ENCODE measurements around the gene CAP1. TPM values are rescaled to one million over a fixed set of nuclear protein-coding genes. Genes with fewer than 3 reads are reported as not detected.

CAP1 gene
- total and polyA plus RNA-seq, 2 of the 13 experiments (the other 11 are each of a cell fraction or from before 2014, with no cell fraction given) = 174 to 195 TPM

DNA sequence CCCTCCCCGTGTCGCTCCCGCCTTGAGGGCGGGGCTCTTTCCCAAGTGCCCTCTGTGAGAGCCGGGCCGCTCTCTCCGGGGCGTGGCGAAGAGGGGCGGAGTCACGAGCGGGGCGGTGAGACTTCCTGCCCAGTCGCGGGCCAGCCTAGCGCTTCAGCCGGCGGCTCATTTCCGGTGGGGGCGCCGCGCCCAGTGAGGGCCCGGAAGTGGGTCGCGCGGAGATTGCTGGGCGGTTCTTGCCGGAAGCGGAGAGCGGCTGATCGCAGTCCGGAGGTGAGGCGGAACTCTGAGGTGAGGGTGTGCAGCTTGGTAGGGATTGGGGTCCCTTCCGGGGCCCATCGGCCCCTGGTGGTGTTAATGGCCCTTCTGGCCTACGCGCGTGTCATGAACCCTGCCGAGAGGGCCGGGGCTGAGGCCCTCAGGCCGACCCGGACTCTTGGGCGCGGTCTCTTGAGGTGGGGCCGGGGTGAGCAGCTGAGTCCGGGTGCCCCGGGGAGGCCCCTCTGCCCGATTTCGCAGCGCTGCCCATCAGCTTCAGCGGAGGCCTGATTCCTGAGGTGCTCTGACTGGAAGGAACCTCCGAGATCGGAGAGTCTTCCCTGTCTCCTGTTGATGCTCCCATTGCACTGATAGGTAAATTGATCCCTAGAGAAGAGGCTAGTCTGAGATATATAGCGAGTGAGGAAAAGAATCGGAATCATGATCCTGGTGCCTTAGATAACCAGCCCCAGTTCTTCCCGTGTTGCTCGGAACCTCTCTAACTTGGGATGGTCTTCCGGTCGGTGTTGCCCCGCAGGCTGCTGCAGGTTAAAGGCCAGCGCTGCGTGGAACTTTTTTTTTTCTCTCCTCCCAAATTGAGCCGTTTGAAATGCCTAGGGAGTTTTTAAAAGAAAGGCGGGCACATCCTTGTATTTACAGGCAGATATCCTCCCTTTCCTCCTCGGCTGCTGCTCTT lies at the start of gene CAP1 (continued):
- peak; percentile 65; the same call in 1 of the 2 replicates for TF ChIP-seq MEF2D (CRISPR knock-in tag; IDR thresholded peaks at IDR 0.05)
- TF ChIP-seq, protein P1, sequence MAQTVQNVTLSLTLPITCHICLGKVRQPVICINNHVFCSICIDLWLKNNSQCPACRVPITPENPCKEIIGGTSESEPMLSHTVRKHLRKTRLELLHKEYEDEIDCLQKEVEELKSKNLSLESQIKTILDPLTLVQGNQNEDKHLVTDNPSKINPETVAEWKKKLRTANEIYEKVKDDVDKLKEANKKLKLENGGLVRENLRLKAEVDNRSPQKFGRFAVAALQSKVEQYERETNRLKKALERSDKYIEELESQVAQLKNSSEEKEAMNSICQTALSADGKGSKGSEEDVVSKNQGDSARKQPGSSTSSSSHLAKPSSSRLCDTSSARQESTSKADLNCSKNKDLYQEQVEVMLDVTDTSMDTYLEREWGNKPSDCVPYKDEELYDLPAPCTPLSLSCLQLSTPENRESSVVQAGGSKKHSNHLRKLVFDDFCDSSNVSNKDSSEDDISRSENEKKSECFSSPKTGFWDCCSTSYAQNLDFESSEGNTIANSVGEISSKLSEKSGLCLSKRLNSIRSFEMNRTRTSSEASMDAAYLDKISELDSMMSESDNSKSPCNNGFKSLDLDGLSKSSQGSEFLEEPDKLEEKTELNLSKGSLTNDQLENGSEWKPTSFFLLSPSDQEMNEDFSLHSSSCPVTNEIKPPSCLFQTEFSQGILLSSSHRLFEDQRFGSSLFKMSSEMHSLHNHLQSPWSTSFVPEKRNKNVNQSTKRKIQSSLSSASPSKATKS (CRISPR knock-in tag; IDR thresholded peaks at IDR 0.05) = no peak
- TF ChIP-seq ZNF124 (CRISPR knock-in tag; IDR thresholded peaks at IDR 0.05) = 0 out of 2 replicates have a peak, but pooled peaks have one; percentile 51
- TF ChIP-seq GTF3A (CRISPR knock-in tag; conservative IDR thresholded peaks at IDR 0.05) = no peak
- 0 out of 2 replicates have a peak, but pooled peaks have one; percentile 6 for TF ChIP-seq PPARG (CRISPR knock-in tag; conservative IDR thresholded peaks at IDR 0.05)
- TF ChIP-seq PAF1 (CRISPR knock-in tag; IDR thresholded peaks at IDR 0.05) = no peak
- no peak for TF ChIP-seq FOSL1 (CRISPR knock-in tag; IDR thresholded peaks at IDR 0.05; ENCODE audit: borderline replicate concordance)
- peak; percentile 41; the same call in 1 of the 2 replicates for TF ChIP-seq RBAK (CRISPR knock-in tag; IDR thresholded peaks at IDR 0.05)
- TF ChIP-seq PAX8 (CRISPR knock-in tag; IDR thresholded peaks at IDR 0.05; ENCODE audit: borderline replicate concordance) = no peak
- no peak for TF ChIP-seq ATAD3A (CRISPR knock-in tag; IDR thresholded peaks at IDR 0.05)
- peak; percentile 91 for TF ChIP-seq KAT8 (CRISPR knock-in tag; IDR thresholded peaks at IDR 0.05)
- 0 out of 2 replicates have a peak, but pooled peaks have one; percentile 6 for TF ChIP-seq KDM5B (CRISPR knock-in tag; IDR thresholded peaks at IDR 0.05; ENCODE audit: borderline replicate concordance)
- TF ChIP-seq ZIK1 (CRISPR knock-in tag; IDR thresholded peaks at IDR 0.05; ENCODE audit: borderline replicate concordance, low read depth) = no peak
- no peak for TF ChIP-seq ZFP62 (CRISPR knock-in tag; IDR thresholded peaks at IDR 0.05)
- TF ChIP-seq CENPT (CRISPR knock-in tag; IDR thresholded peaks at IDR 0.05; ENCODE audit: low read depth) = no peak
- TF ChIP-seq ZNF7 (CRISPR knock-in tag; IDR thresholded peaks at IDR 0.05) = no peak
- no peak for TF ChIP-seq ZBTB7B (CRISPR knock-in tag; IDR thresholded peaks at IDR 0.05)
- TF ChIP-seq SNRNP70 (IDR thresholded peaks at IDR 0.05; ENCODE audit: low read depth, low read length) = no peak
- TF ChIP-seq RXRB (CRISPR knock-in tag; IDR thresholded peaks at IDR 0.05; ENCODE audit: borderline replicate concordance) = no peak
- TF ChIP-seq MTF1 (CRISPR knock-in tag; IDR thresholded peaks at IDR 0.05) = no peak
- no peak for TF ChIP-seq ZNF460 (CRISPR knock-in tag; IDR thresholded peaks at IDR 0.05; ENCODE audit: borderline replicate concordance)
- TF ChIP-seq MTA1 (CRISPR knock-in tag; IDR thresholded peaks at IDR 0.05; ENCODE audit: borderline replicate concordance) = no peak; the same call in 1 of the 2 replicates
- no peak for TF ChIP-seq MED8 (CRISPR knock-in tag; IDR thresholded peaks at IDR 0.05; ENCODE audit: insufficient replicate concordance)
- no peak for TF ChIP-seq SRF (IDR thresholded peaks at IDR 0.05; ENCODE audit: low read depth, low read length)
- TF ChIP-seq, protein P2, sequence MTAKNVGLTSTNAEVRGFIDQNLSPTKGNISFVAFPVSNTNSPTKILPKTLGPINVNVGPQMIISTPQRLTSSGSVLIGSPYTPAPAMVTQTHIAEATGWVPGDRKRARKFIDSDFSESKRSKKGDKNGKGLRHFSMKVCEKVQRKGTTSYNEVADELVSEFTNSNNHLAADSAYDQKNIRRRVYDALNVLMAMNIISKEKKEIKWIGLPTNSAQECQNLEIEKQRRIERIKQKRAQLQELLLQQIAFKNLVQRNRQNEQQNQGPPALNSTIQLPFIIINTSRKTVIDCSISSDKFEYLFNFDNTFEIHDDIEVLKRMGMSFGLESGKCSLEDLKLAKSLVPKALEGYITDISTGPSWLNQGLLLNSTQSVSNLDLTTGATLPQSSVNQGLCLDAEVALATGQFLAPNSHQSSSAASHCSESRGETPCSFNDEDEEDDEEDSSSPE (CRISPR knock-in tag; IDR thresholded peaks at IDR 0.05) = no peak
- TF ChIP-seq ZKSCAN8 (CRISPR knock-in tag; IDR thresholded peaks at IDR 0.05; ENCODE audit: borderline replicate concordance) = 0 out of 2 replicates have a peak, but pooled peaks have one; percentile 14
- TF ChIP-seq ZBTB20 (CRISPR knock-in tag; IDR thresholded peaks at IDR 0.05; ENCODE audit: borderline replicate concordance, low read depth) = no peak
- no peak for TF ChIP-seq KLF9 (CRISPR knock-in tag; IDR thresholded peaks at IDR 0.05; ENCODE audit: low read depth)
- no peak for TF ChIP-seq FOXJ3 (CRISPR knock-in tag; IDR thresholded peaks at IDR 0.05; ENCODE audit: borderline replicate concordance)
